Calu3 (cell line): Measurements from ENCODE around the gene PPP1R12C. TPM values are rescaled to one million over a fixed set of nuclear protein-coding genes. Genes with fewer than 3 reads are reported as not detected.

Source experiments
- BruUV-seq: library from RNA; stranded (reverse); fragments of 400-500 nt; replicated peaks from 2 replicates; lab custom pipeline; 2021; lab: Mats Ljungman, UMichigan
- CTCF ChIA-PET: fragments of 300-600 bp; sonication (Branson Sonifier 250); formaldehyde crosslinking; loops from one replicate; lab custom pipeline; 2022; ENCODE audit warnings: antibody characterized with exemption; lab: Charles Lee
- DNase-seq: peaks from one replicate; pipeline ENCODE4 v3.0.0; 2022
- H3K27ac Mint-ChIP-seq: one replicate; pipeline ENCODE4 v1.8.0; 2022; ENCODE audit warnings: mixed read lengths; ENCODE audit not compliant: unreplicated experiment
- H3K27me3 Mint-ChIP-seq: one replicate; pipeline ENCODE4 v1.8.0; 2022; ENCODE audit warnings: mixed read lengths; ENCODE audit not compliant: unreplicated experiment
- H3K36me3 Mint-ChIP-seq: one replicate; pipeline ENCODE4 v1.8.0; 2022; ENCODE audit warnings: mild to moderate bottlenecking, moderate library complexity, mixed read lengths; ENCODE audit not compliant: insufficient read depth, unreplicated experiment
- H3K4me1 Mint-ChIP-seq: one replicate; pipeline ENCODE4 v1.8.0; 2022; ENCODE audit warnings: mild to moderate bottlenecking, low read depth, mixed read lengths; ENCODE audit not compliant: unreplicated experiment
- H3K4me3 Mint-ChIP-seq: one replicate; pipeline ENCODE4 v1.8.0; 2022; ENCODE audit warnings: mild to moderate bottlenecking, low read depth, moderate library complexity, mixed read lengths; ENCODE audit not compliant: unreplicated experiment
- H3K9me3 Mint-ChIP-seq: one replicate; pipeline ENCODE4 v1.8.0; 2022; ENCODE audit warnings: low read depth, mixed read lengths; ENCODE audit not compliant: unreplicated experiment
- intact Hi-C: fragments of 100-400 bp; cut with micrococcal nuclease; formaldehyde crosslinking; loops from one replicate; pipeline ENCODE4 v1.10.0; 2022; ENCODE audit not compliant: unreplicated experiment
- total RNA-seq: library from RNA; stranded (reverse); gene quantifications from 2 replicates; pipeline ENCODE4 v1.2.3, GENCODE V29; 2022
- TF ChIP-seq, protein P1 (sequence below): fragments of 200-600 bp; IDR thresholded peaks from one replicate; pipeline ENCODE4 v1.8.0; 2022; ENCODE audit warnings: antibody characterized with exemption; ENCODE audit not compliant: unreplicated experiment

The PPP1R12C gene
- total RNA-seq, 1 experiment from 2014 or later: 151 TPM

DNA sequence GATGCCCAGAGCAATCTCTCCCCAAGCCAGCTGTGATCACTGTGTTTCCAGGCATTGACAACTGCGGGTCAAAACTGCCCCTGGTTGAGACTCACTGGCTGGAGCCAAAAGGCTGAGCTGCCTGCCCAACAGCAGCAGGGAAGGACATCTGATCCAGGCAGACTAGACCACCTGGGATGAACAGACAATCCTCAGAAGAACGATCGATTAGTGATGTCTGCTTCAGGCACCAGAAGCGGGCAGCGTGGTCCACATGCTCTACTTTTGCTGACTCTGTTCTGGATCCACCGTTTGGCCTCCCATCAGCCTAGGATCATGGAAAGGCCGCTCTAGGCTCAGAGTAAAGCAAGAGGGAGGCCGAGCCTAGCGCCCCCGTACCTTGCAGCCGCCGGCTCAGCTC is 69.5 kb downstream of the PPP1R12C start:
- no peaks in the 10 kb centered on the region for H3K27me3 Mint-ChIP-seq
- intact Hi-C loops: no loop called here
- no peak for DNase-seq
- H3K27ac Mint-ChIP-seq: no peak overlapping the region
- H3K4me3 Mint-ChIP-seq: no peak overlapping the region
- peaks cover 88% of the 10 kb centered on the region for H3K36me3 Mint-ChIP-seq
- no peaks in the 10 kb centered on the region for H3K4me1 Mint-ChIP-seq
- no peaks in the 10 kb centered on the region for H3K9me3 Mint-ChIP-seq
- CTCF ChIA-PET: no interaction called here
- TF ChIP-seq, protein P1, sequence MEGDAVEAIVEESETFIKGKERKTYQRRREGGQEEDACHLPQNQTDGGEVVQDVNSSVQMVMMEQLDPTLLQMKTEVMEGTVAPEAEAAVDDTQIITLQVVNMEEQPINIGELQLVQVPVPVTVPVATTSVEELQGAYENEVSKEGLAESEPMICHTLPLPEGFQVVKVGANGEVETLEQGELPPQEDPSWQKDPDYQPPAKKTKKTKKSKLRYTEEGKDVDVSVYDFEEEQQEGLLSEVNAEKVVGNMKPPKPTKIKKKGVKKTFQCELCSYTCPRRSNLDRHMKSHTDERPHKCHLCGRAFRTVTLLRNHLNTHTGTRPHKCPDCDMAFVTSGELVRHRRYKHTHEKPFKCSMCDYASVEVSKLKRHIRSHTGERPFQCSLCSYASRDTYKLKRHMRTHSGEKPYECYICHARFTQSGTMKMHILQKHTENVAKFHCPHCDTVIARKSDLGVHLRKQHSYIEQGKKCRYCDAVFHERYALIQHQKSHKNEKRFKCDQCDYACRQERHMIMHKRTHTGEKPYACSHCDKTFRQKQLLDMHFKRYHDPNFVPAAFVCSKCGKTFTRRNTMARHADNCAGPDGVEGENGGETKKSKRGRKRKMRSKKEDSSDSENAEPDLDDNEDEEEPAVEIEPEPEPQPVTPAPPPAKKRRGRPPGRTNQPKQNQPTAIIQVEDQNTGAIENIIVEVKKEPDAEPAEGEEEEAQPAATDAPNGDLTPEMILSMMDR: no peak
- no TSS peak for BruUV-seq

DNA sequence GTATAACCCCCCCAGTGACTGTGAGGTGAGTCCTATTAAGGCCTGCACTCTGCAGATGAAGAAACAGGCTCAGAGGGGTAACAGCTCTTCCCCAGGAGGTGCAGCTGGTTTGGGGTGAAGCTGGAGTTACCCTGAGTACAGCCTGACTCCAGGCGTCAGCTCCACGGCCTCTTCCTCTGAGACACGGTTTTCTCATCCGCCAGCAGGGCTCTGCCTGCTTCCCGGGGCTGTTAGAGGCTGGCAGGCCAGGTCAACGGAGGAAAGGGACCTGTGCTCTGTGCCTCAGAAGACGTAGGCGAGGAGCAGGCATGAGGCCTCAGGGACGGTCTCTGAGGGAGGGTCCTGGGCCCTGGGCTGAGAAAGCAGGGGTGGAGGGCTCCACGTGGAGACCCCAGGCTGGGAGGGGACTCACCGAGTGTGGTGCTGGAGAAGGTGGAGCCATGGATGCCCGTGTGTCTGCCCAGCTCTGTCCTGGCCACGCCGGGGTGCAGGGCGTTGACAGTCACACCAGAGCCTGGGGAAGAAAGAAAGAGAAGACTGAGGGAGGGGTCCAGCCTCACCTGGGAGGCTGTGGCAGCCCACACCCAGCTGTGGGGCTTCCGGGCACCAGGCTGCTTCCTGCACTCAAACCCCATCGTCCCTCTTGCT is 70.3 kb downstream of the PPP1R12C start:
- Mint-ChIP-seq H3K27ac (no peak overlapping the region), H3K9me3 (no peaks in the 10 kb centered on the region), H3K36me3 (peaks cover 88% of the 10 kb centered on the region), H3K27me3 (no peaks in the 10 kb centered on the region), H3K4me1 (no peaks in the 10 kb centered on the region), H3K4me3 (no peak overlapping the region)
- BruUV-seq: no TSS peak
- TF ChIP-seq, protein P1: no peak
- no peak for DNase-seq
- intact Hi-C loops: no loop called here
- CTCF ChIA-PET: no interaction called here

DNA sequence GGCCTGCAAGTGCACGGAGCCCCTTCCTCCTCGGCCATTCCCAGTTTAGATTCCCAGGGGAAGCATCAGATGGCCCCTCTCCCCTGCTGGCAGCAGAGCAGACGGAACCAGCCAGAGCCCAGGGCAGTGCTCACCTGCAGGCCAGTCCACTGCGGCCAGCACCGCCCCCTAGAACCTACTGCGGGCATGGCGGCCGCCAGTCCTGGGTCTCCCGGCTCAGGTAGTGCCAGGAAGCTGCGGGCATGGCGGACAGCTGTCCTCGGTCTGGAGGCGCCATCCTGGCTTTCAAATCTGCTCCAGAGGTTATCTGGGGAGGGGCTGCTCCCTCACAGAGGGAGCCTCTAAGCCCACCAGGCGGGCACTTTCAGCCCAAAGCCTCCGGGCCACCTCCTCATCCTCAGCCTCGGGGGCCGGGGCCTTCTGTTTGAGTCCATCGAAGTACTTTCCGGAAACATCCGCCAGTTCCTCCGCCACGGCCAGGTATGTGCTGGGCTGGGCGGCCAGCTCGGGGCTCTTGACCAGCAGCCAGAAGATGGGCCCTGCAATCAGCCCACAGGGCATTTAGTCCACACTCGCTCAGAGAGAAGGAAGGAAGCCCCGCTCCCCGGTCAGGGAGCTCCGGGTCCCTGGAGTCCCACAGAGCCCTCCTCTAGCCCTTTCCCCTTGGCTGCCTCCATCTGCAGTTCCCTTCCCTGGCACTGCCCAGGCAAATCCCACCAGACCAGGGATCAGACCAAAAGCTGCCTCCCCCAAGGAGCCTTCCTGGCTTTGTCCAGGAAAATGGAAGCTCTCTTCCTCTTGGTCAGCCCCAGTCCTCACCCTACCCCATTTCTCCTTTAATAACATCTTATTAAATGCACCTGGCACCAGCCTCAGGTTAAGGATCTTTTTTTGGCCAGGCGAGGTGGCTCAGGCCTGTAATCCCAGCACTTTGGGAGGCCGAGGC is 72.4 kb downstream of the PPP1R12C start:
- Mint-ChIP-seq H3K4me1 (no peaks in the 10 kb centered on the region), H3K4me3 (no peak overlapping the region), H3K36me3 (peaks cover 84% of the 10 kb centered on the region), H3K9me3 (no peaks in the 10 kb centered on the region), H3K27ac (no peak overlapping the region), H3K27me3 (no peaks in the 10 kb centered on the region)
- no TSS peak for BruUV-seq
- CTCF ChIA-PET: no interaction called here
- no peak for DNase-seq
- TF ChIP-seq, protein P1: no peak
- intact Hi-C loops: no loop called here

DNA sequence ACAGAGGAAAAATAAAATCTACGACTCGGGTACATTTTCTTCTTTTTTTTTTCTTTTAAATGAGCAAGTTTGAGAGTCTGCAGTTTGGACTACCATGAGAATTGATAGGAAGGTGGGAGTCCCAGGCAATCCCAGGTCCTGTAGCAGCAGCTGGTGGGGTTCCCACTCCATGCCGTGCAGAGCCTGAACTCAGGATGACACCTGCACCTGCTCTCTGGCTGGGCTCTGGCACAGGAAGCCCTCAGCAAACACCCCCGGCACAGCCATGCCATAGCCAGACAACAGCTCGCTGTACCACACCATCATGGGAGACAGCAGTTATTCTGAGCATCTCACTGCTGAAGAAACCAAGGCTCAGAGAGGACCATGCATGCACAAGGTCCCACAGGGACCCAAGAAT is 73.2 kb downstream of the PPP1R12C start:
- CTCF ChIA-PET: no interaction called here
- H3K4me1 Mint-ChIP-seq: no peaks in the 10 kb centered on the region
- TF ChIP-seq, protein P1: no peak
- no peak overlapping the region for H3K27ac Mint-ChIP-seq
- no peaks in the 10 kb centered on the region for H3K27me3 Mint-ChIP-seq
- no peak for DNase-seq
- peaks cover 88% of the 10 kb centered on the region for H3K36me3 Mint-ChIP-seq
- H3K4me3 Mint-ChIP-seq: no peak overlapping the region
- intact Hi-C loops: no loop called here
- no peaks in the 10 kb centered on the region for H3K9me3 Mint-ChIP-seq
- BruUV-seq: no TSS peak
